ENCODE results near the gene ADAMTS9.

Gene ADAMTS9

GRCh38 chr3:64600246-64600950 is 87.4 kb downstream of the ADAMTS9 start:
- no peaks in the 10 kb centered on the region for H3K27me3 ChIP-seq
- no peaks in the 10 kb centered on the region for H3K36me3 ChIP-seq
- no peaks in the 10 kb centered on the region for H3K9me3 ChIP-seq
- H3K4me1 ChIP-seq (ENCODE audit: control insufficient read depth in 1 of 2, insufficient read depth in 1 of 2, low read depth in 1 of 2, low read length in 1 of 2), result no peaks in the 10 kb centered on the region
- no peak for TF ChIP-seq CTCF (IDR thresholded peaks at IDR 0.05)
- H3K27ac ChIP-seq, result no peak overlapping the region
- H3K4me3 ChIP-seq (ENCODE audit: low read depth in 1 of 2, low read length in 1 of 2), result no peak overlapping the region

DNA sequence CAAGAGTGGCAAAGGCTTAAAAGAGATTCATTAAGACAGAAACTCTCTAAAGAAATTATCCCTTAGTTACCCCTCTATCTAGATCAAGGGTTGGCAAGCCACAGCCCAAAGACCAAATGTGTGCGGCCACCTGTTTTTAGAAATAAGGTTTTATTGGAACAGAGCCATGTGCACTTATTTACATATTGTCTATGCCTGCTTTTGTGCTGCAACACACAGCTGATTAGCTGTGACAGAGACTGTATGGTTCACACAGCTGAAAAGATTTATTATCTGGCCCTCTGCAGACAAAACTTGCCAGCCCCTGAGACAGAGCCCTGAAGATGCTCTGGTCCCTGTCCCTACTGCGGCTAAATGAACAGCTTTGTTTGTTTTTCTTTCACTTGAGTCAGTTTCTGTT is 88.1 kb downstream of the ADAMTS9 start:
- Histone ChIP-seq H3K27me3 (no peaks in the 10 kb centered on the region), H3K4me1 (ENCODE audit: control insufficient read depth in 1 of 2, insufficient read depth in 1 of 2, low read depth in 1 of 2, low read length in 1 of 2) (no peaks in the 10 kb centered on the region), H3K27ac (no peak overlapping the region), H3K9me3 (no peaks in the 10 kb centered on the region), H3K36me3 (no peaks in the 10 kb centered on the region), H3K4me3 (ENCODE audit: low read depth in 1 of 2, low read length in 1 of 2) (no peak overlapping the region)
- TF ChIP-seq CTCF (IDR thresholded peaks at IDR 0.05), result no peak

- no peak for TF ChIP-seq CTCF (IDR thresholded peaks at IDR 0.05)
- no peaks in the 10 kb centered on the region for H3K27me3 ChIP-seq
These were observed 92.5 kb downstream of the ADAMTS9 start for GRCh38 chr3:64595253-64595694.

GRCh38 chr3:64594134-64594533 is 93.7 kb downstream of the ADAMTS9 start:
- no peaks in the 10 kb centered on the region for H3K4me1 ChIP-seq (ENCODE audit: control insufficient read depth in 1 of 2, insufficient read depth in 1 of 2, low read depth in 1 of 2, low read length in 1 of 2)
- H3K4me3 ChIP-seq (ENCODE audit: low read depth in 1 of 2, low read length in 1 of 2), result no peak overlapping the region
- no peaks in the 10 kb centered on the region for H3K9me3 ChIP-seq
- no peaks in the 10 kb centered on the region for H3K27me3 ChIP-seq
- H3K27ac ChIP-seq, result no peak overlapping the region
- TF ChIP-seq CTCF (IDR thresholded peaks at IDR 0.05), result no peak
- no peaks in the 10 kb centered on the region for H3K36me3 ChIP-seq

More at GRCh38 chr3:64595253-64595694, 92.5 kb downstream of the ADAMTS9 start:
- Histone ChIP-seq H3K36me3 (no peaks in the 10 kb centered on the region), H3K4me1 (ENCODE audit: control insufficient read depth in 1 of 2, insufficient read depth in 1 of 2, low read depth in 1 of 2, low read length in 1 of 2) (no peaks in the 10 kb centered on the region), H3K9me3 (no peaks in the 10 kb centered on the region), H3K4me3 (ENCODE audit: low read depth in 1 of 2, low read length in 1 of 2) (no peak overlapping the region), H3K27ac (no peak overlapping the region)

DNA sequence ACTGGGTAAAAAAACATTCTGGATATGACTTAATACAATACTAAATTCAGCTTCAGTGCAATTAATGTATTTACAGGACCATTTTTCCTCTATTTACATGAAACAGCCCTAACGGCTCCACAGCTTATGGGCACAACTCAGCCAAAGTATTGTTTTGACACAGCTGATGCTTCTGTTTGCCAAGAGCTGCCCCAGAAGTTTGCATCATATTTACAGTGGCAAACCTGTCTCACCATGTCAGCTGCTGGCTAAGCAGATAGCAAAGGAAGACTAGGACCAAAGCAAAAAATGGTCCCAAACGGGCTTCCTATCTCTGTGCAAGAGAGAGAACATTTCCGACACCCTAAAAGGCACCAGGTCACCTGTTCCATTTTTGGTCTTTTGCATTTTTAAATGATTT is 94.5 kb downstream of the ADAMTS9 start:
- Histone ChIP-seq H3K36me3 (no peaks in the 10 kb centered on the region), H3K4me1 (ENCODE audit: control insufficient read depth in 1 of 2, insufficient read depth in 1 of 2, low read depth in 1 of 2, low read length in 1 of 2) (no peaks in the 10 kb centered on the region), H3K4me3 (ENCODE audit: low read depth in 1 of 2, low read length in 1 of 2) (no peak overlapping the region), H3K9me3 (no peaks in the 10 kb centered on the region), H3K27me3 (no peaks in the 10 kb centered on the region), H3K27ac (no peak overlapping the region)
- TF ChIP-seq CTCF (IDR thresholded peaks at IDR 0.05), result no peak
